HCT116 (cell line): ENCODE data around the gene TCF15. TPM values are rescaled to one million over a fixed set of nuclear protein-coding genes. Genes with fewer than 3 reads are reported as not detected.

Experiments
- ATAC-seq: fragments of 200-7000 bp; cut with Tn5 transposase; 2 replicates; pipeline ENCODE4 v1.9.1; 2020; ENCODE audit warnings: mild to moderate bottlenecking, moderate library complexity
- Bru-seq: library from RNA; stranded (reverse); fragments of 400-500 nt; gene quantifications from one replicate; lab custom pipeline; 2021; lab: Mats Ljungman, UMichigan
- BruChase-seq, 2 experiments: library from RNA; stranded (reverse); fragments of 400-500 nt; gene quantifications; one replicate each; lab custom pipeline; 2021; lab: Mats Ljungman, UMichigan
- BruUV-seq: library from RNA; stranded (reverse); fragments of 400-500 nt; replicated peaks from 2 replicates; lab custom pipeline; 2021; lab: Mats Ljungman, UMichigan
- CTCF ChIA-PET: fragments of 300-600 bp; sonication (Branson Sonifier 250); formaldehyde crosslinking; loops from one replicate; lab custom pipeline; 2021; ENCODE audit warnings: antibody characterized with exemption; lab: Charles Lee
- POLR2A ChIA-PET: fragments of 300-600, 350-600 bp; sonication (Branson Sonifier 250); formaldehyde crosslinking; loops from one replicate; lab custom pipeline; 2021; ENCODE audit warnings: antibody characterized with exemption; lab: Charles Lee
- RAD21 ChIA-PET, 2 experiments: fragments of 300-600 bp; sonication (Branson Sonifier 250); formaldehyde crosslinking; loops; one replicate each; lab custom pipeline; 2023; ENCODE audit warnings: low total read pairs in 2 of 2; ENCODE audit not compliant: uncharacterized antibody in 2 of 2, unreplicated experiment in 2 of 2, low non-redundant PET in 1 of 2; lab: Charles Lee
- DNase-seq: peaks from one replicate; pipeline ENCODE4 v3.0.0-alpha.2; 2010; ENCODE audit warnings: low read depth, low spot score
- H2AFZ ChIP-seq: fragments of 200-600 bp; shearing (Covaris generic), sonication (generic); 2 replicates; pipeline ENCODE4 v1.6.1; 2017; ENCODE audit warnings: low read depth, mixed run types, mixed read lengths, antibody characterized with exemption, low read length; ENCODE audit not compliant: poor library complexity, severe bottlenecking
- H3K27ac ChIP-seq: 2 replicates; pipeline ENCODE4 v1.5.1; 2012; ENCODE audit warnings: low read depth, low read length
- H3K27me3 ChIP-seq: fragments of 200-600 bp; sonication (generic); 2 replicates; pipeline ENCODE4 v1.6.1; 2016; ENCODE audit warnings: mixed run types, low read length, mixed read lengths; ENCODE audit not compliant: insufficient read depth
- H3K36me3 ChIP-seq, 2 experiments: fragments of 200-500 bp in 1 of 2; fragments of 200-600 bp in 1 of 2; sonication (Bioruptor generic) in 1 of 2; sonication (generic) in 1 of 2; 2 replicates each; pipeline versions ENCODE4 v1.5.1 to v1.6.1; 2014 to 2016; ENCODE audit warnings: low read length in 2 of 2, inconsistent platforms in 1 of 2, mixed read lengths in 1 of 2, mixed run types in 1 of 2; ENCODE audit not compliant: insufficient read depth in 2 of 2, control insufficient read depth in 1 of 2
- H3K4me1 ChIP-seq, 2 experiments: fragments of 200-600 bp in 1 of 2; sonication (generic) in 1 of 2; 2 replicates each; pipeline versions ENCODE4 v1.5.1 to v1.6.1; 2012 to 2017; ENCODE audit warnings: low read length in 2 of 2, inconsistent platforms in 1 of 2, mild to moderate bottlenecking in 1 of 2, mixed read lengths in 1 of 2, mixed run types in 1 of 2, moderate library complexity in 1 of 2; ENCODE audit not compliant: insufficient read depth in 2 of 2, control insufficient read depth in 1 of 2
- H3K4me2 ChIP-seq: fragments of 200-600 bp; sonication (generic); 2 replicates; pipeline ENCODE4 v1.6.1; 2017; ENCODE audit warnings: mixed run types, low read length, mixed read lengths
- H3K4me3 ChIP-seq, 2 experiments: fragments of 200-600 bp in 1 of 2; sonication (generic) in 1 of 2; replicated peaks in 1 of 2; 2 replicates each; pipeline ENCODE4 v1.5.1; 2011 to 2016; ENCODE audit warnings: low read length in 2 of 2, control low read depth in 1 of 2, low read depth in 1 of 2, mild to moderate bottlenecking in 1 of 2, mixed read lengths in 1 of 2, mixed run types in 1 of 2
- H3K79me2 ChIP-seq: fragments of 200-600 bp; sonication (generic); 2 replicates; pipeline ENCODE4 v1.6.1; 2017; ENCODE audit warnings: mild to moderate bottlenecking, mixed run types, low read length, moderate library complexity, mixed read lengths; ENCODE audit not compliant: insufficient read depth
- H3K9ac ChIP-seq: fragments of 200-600 bp; sonication (generic); 2 replicates; pipeline ENCODE4 v1.6.1; 2016; ENCODE audit warnings: low read length, mixed read lengths
- H3K9me2 ChIP-seq: fragments of 200-600 bp; sonication (generic), shearing (Covaris generic); 2 replicates; pipeline ENCODE4 v1.6.1; 2017; ENCODE audit warnings: mixed run types, mild to moderate bottlenecking, moderate library complexity; ENCODE audit not compliant: insufficient read depth
- H3K9me3 ChIP-seq, 2 experiments: fragments of 200-500 bp in 1 of 2; fragments of 200-600 bp in 1 of 2; sonication (Bioruptor generic) in 1 of 2; sonication (generic) in 1 of 2; 2 replicates each; pipeline ENCODE4 v1.6.1; 2014 to 2017; ENCODE audit warnings: low read length in 2 of 2, mixed read lengths in 2 of 2, inconsistent platforms in 1 of 2, low read depth in 1 of 2, mild to moderate bottlenecking in 1 of 2, mixed run types in 1 of 2, moderate library complexity in 1 of 2; ENCODE audit not compliant: control insufficient read depth in 1 of 2, insufficient read depth in 1 of 2
- H4K20me1 ChIP-seq: fragments of 200-600 bp; sonication (generic), shearing (Covaris generic); 2 replicates; pipeline ENCODE4 v1.6.1; 2017; ENCODE audit warnings: mixed run types, mild to moderate bottlenecking, moderate library complexity; ENCODE audit not compliant: insufficient read depth
- CBX3 ChIP-seq: IDR thresholded peaks from 2 replicates; pipeline ENCODE4 v1.6.1; 2012; ENCODE audit warnings: low read depth
- CEBPB ChIP-seq: IDR thresholded peaks from 2 replicates; pipeline ENCODE4 v1.6.1; 2012; ENCODE audit warnings: low read depth
- EGR1 ChIP-seq: IDR thresholded peaks from 2 replicates; pipeline ENCODE4 v1.6.1; 2012; ENCODE audit warnings: low read depth
- ELF1 ChIP-seq: IDR thresholded peaks from 2 replicates; pipeline ENCODE4 v1.6.1; 2012; ENCODE audit warnings: low read depth, borderline replicate concordance
- EZH2 ChIP-seq: fragments of 200-600 bp; sonication (generic); IDR thresholded peaks from 2 replicates; pipeline ENCODE4 v1.6.1; 2017; ENCODE audit warnings: antibody characterized with exemption, mixed run types
- EZH2phosphoT487 ChIP-seq: fragments of 200-600 bp; IDR thresholded peaks from 2 replicates; pipeline ENCODE4 v1.6.1; 2018; ENCODE audit warnings: antibody characterized with exemption, borderline replicate concordance
- FOSL1 ChIP-seq: IDR thresholded peaks from 2 replicates; pipeline ENCODE4 v1.6.1; 2012; ENCODE audit warnings: low read depth
- JUND ChIP-seq: IDR thresholded peaks from 2 replicates; pipeline ENCODE4 v1.6.1; 2012
- POLR2A ChIP-seq: IDR thresholded peaks from 2 replicates; pipeline ENCODE4 v1.7.0; 2011; ENCODE audit warnings: borderline replicate concordance; ENCODE audit not compliant: insufficient read depth, insufficient read length; ENCODE audit errors: extremely low read depth
- POLR2AphosphoS5 ChIP-seq: IDR thresholded peaks from 2 replicates; pipeline ENCODE4 v1.6.1; 2011; ENCODE audit warnings: mild to moderate bottlenecking, low read depth, low read length, moderate library complexity
- RAD21 ChIP-seq: IDR thresholded peaks from 2 replicates; pipeline ENCODE4 v1.6.1; 2012; ENCODE audit warnings: low read depth, mild to moderate bottlenecking
- SIN3A ChIP-seq: IDR thresholded peaks from 2 replicates; pipeline ENCODE4 v1.6.1; 2012; ENCODE audit warnings: low read depth
- SP1 ChIP-seq: IDR thresholded peaks from 2 replicates; pipeline ENCODE4 v1.6.1; 2012; ENCODE audit warnings: low read depth
- SRF ChIP-seq: IDR thresholded peaks from 2 replicates; pipeline ENCODE4 v1.6.1; 2012; ENCODE audit warnings: low read depth
- ZNF274 ChIP-seq: fragments of 200-500 bp; sonication (Bioruptor generic); IDR thresholded peaks from 2 replicates; pipeline ENCODE4 v1.6.1; 2014; ENCODE audit warnings: mild to moderate bottlenecking, low read depth, low read length, inconsistent platforms
- intact Hi-C: fragments of 100-400 bp; cut with micrococcal nuclease; formaldehyde crosslinking; loops from 2 replicates; pipeline ENCODE4 v1.10.0; 2022
- long read RNA-seq: library from polyadenylated mRNA; unstranded; transcript quantifications from one replicate; pipeline ENCODE4 v2.0.0, GENCODE V29; 2021; ENCODE audit not compliant: unreplicated experiment
- polyA plus RNA-seq: library from polyadenylated mRNA; unstranded; fragments of >200 nt; gene quantifications from 2 replicates; pipeline ENCODE4 v1.2.1, GENCODE V29; 2012; ENCODE audit warnings: missing spikeins
- total RNA-seq: library from RNA; stranded (reverse); gene quantifications from one replicate; pipeline ENCODE4 v1.2.1, GENCODE V29; 2021; ENCODE audit not compliant: unreplicated experiment
- TF ChIP-seq, protein P1 (sequence below): IDR thresholded peaks from 2 replicates; pipeline ENCODE4 v1.6.1; 2012
- TF ChIP-seq, protein P2 (sequence below), 3 experiments: fragments of 200-600 bp in 1 of 3; sonication (generic) in 1 of 3; IDR thresholded peaks in 2 of 3; conservative IDR thresholded peaks in 1 of 3; 2 replicates each; pipeline ENCODE4 v1.5.1; 2012 to 2017; ENCODE audit warnings: low read depth in 2 of 3, low read length in 2 of 3, antibody characterized with exemption in 1 of 3, borderline replicate concordance in 1 of 3, control low read depth in 1 of 3, mild to moderate bottlenecking in 1 of 3, mixed read lengths in 1 of 3, mixed run types in 1 of 3, moderate library complexity in 1 of 3; ENCODE audit not compliant: insufficient read depth in 1 of 3
- TF ChIP-seq, protein P3 (sequence below): IDR thresholded peaks from 2 replicates; pipeline ENCODE4 v1.6.1; 2012
- TF ChIP-seq, protein P4 (sequence below): IDR thresholded peaks from 2 replicates; pipeline ENCODE4 v1.6.1; 2011; ENCODE audit warnings: mild to moderate bottlenecking, low read length, moderate library complexity; ENCODE audit not compliant: insufficient replicate concordance; ENCODE audit errors: extremely low read depth

The TCF15 gene, protein sequence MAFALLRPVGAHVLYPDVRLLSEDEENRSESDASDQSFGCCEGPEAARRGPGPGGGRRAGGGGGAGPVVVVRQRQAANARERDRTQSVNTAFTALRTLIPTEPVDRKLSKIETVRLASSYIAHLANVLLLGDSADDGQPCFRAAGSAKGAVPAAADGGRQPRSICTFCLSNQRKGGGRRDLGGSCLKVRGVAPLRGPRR
- total RNA-seq (not detected), Bru-seq, nascent RNA (not detected), BruChase-seq, experiment 1, labeled RNA remaining after a 6-hour chase (not detected), BruChase-seq, experiment 2, labeled RNA remaining after a 2-hour chase (not detected)
- polyA plus RNA-seq, result not detected in 2 replicates
- long read RNA-seq, result 0 reads

DNA sequence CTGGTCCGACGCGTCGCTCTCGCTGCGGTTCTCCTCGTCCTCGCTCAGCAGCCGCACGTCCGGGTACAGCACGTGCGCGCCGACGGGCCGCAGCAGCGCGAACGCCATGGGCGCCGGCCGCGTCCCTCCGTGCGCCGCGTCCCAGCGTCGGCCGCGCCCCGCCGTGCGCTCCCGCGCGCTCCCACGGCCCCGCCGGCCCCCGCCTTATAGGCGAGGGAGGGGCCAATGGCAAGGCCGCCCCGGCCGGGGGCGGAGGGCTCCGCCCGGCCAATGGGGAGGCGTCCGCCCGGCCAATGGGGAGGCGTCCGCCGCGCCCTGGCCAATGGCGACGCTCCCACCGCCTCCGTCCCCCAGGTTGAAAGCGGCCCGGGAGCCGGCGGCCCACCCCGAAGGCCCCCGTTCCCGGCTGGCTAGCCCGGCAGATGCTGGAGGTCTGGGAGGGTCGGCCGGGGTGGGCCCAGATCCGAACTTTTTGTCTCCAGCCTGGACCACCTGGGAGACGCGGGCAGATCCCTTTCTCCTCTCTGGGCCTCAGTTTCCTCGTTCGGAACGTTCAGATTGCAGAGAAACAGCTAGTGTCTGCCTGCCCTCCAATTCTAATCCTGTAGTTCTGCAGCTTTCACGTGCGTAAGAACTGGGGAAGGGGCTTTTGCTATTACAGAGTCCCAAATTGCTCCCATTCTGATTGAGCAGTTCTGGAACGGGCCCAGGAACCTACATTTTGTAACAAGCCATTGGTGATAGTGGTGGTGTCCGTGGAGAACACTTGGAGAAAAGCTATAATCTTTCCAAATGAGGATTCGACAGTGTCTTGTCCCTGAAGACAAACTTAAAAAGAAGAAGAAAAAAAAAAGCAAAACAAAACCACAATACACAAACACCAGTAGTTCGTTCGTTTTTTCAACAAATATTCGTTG is at the start of gene TCF15:
Gene TCF15 (minus strand): TSS at position 180 of the 917 bp plus-strand sequence. CDS start 72 bp downstream, at position 108.
- Histone ChIP-seq H3K27ac (no peak within 1 kb of the TSS), H3K4me3 (no peak within 1 kb of the TSS), H2AFZ (no peak within 1 kb of the TSS), H3K4me2 (no peak within 1 kb of the TSS), H3K27me3 (no peaks in the 10 kb centered on the region), H3K9me2 (no peaks in the 10 kb centered on the region), H4K20me1 (no peaks in the 10 kb centered on the region), H3K4me1 (peaks cover 0 to under 1% of the 10 kb centered on the region in 2 experiments; a peak in 1 of 4 replicates), H3K36me3 (no peaks in the 10 kb centered on the region), H3K79me2 (no peaks in the 10 kb centered on the region), H3K9ac (no peak within 1 kb of the TSS), H3K9me3 (no peaks in the 10 kb centered on the region)
- CTCF ChIA-PET, result interaction anchor here (1.3 kb wide), 1 partner anchor 35 kb away, joined by 4 read pairs; no protein-coding TSS in a partner anchor
- BruUV-seq, result no TSS peak
- RAD21 ChIA-PET, result no interaction called here
- DNase-seq (no peak), ATAC-seq (no peak)
- no peak for TF ChIP-seq JUND
- TF ChIP-seq SRF, result no peak
- no peak for TF ChIP-seq SIN3A
- no peak for TF ChIP-seq FOSL1
- TF ChIP-seq SP1, result no peak
- no peak for TF ChIP-seq EZH2
- TF ChIP-seq, protein P1, sequence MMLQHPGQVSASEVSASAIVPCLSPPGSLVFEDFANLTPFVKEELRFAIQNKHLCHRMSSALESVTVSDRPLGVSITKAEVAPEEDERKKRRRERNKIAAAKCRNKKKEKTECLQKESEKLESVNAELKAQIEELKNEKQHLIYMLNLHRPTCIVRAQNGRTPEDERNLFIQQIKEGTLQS, result no peak
- TF ChIP-seq EZH2phosphoT487, result no peak
- no peak for TF ChIP-seq RAD21
- TF ChIP-seq, protein P2, sequence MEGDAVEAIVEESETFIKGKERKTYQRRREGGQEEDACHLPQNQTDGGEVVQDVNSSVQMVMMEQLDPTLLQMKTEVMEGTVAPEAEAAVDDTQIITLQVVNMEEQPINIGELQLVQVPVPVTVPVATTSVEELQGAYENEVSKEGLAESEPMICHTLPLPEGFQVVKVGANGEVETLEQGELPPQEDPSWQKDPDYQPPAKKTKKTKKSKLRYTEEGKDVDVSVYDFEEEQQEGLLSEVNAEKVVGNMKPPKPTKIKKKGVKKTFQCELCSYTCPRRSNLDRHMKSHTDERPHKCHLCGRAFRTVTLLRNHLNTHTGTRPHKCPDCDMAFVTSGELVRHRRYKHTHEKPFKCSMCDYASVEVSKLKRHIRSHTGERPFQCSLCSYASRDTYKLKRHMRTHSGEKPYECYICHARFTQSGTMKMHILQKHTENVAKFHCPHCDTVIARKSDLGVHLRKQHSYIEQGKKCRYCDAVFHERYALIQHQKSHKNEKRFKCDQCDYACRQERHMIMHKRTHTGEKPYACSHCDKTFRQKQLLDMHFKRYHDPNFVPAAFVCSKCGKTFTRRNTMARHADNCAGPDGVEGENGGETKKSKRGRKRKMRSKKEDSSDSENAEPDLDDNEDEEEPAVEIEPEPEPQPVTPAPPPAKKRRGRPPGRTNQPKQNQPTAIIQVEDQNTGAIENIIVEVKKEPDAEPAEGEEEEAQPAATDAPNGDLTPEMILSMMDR (IDR thresholded peaks at IDR 0.05 in 2 of 3, conservative IDR thresholded peaks at IDR 0.05 in 1 of 3; ENCODE audit: borderline replicate concordance in 1 of 3, insufficient read depth in 1 of 3, low read depth in 2 of 3, low read length in 2 of 3), result no peak
- no peak for TF ChIP-seq EGR1
- TF ChIP-seq, protein P3, sequence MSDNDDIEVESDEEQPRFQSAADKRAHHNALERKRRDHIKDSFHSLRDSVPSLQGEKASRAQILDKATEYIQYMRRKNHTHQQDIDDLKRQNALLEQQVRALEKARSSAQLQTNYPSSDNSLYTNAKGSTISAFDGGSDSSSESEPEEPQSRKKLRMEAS, result no peak
- TF ChIP-seq ZNF274, result no peak
- TF ChIP-seq CEBPB, result no peak
- no peak for TF ChIP-seq CBX3
- no peak for TF ChIP-seq POLR2AphosphoS5
- no peak for TF ChIP-seq POLR2A
- TF ChIP-seq, protein P4, sequence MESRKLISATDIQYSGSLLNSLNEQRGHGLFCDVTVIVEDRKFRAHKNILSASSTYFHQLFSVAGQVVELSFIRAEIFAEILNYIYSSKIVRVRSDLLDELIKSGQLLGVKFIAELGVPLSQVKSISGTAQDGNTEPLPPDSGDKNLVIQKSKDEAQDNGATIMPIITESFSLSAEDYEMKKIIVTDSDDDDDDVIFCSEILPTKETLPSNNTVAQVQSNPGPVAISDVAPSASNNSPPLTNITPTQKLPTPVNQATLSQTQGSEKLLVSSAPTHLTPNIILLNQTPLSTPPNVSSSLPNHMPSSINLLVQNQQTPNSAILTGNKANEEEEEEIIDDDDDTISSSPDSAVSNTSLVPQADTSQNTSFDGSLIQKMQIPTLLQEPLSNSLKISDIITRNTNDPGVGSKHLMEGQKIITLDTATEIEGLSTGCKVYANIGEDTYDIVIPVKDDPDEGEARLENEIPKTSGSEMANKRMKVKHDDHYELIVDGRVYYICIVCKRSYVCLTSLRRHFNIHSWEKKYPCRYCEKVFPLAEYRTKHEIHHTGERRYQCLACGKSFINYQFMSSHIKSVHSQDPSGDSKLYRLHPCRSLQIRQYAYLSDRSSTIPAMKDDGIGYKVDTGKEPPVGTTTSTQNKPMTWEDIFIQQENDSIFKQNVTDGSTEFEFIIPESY, result no peak
- no peak for TF ChIP-seq ELF1
- POLR2A ChIA-PET, result no interaction called here
- intact Hi-C loops, result no loop called here
